CD4-positive, alpha-beta T cell treated with Interleukin-1 beta for 1 hour (primary cell): ENCODE data around the gene DLGAP4.
"Not testable (repeated sequence)": the region's sequence is repeated elsewhere in the genome, so short reads cannot be mapped to it uniquely, and the experiment has no call there.

Experiments
- DNase-seq, 2 donors: peaks; one replicate each; pipeline ENCODE4 v3.0.0-alpha.2; 2020 to 2022

The DLGAP4 gene

GRCh38 chr20:36506253-36506652 is 200.1 kb downstream of the DLGAP4 start:
- DNase-seq: peak in 1 of 2 donors; percentile 32

GRCh38 chr20:36507746-36508145 is 201.6 kb downstream of the DLGAP4 start:
- DNase-seq: no peak

GRCh38 chr20:36519012-36519719 is 213.0 kb downstream of the DLGAP4 start:
- no peak for DNase-seq

- no peak for DNase-seq
These were observed 213.8 kb downstream of the DLGAP4 start for GRCh38 chr20:36519944-36520343.

DNA sequence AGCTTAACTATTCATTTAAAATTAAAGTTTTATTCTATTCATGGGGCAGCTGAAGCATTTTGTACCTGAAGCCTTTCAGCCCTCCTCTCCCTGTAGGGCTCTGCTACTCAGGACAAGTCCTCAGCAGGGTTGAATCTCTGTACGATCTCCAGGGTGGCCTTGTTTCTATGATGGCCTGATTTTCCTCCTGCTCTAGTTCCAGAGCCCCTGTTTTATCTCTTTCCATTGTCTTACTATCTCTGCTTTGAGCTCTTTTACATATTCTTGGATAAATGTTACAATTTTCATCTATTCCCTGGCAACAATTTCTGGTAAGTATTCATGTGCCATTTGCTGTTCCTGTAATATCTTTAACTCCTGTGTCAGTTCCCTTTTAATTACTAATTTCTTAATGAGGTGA is 215.4 kb downstream of the DLGAP4 start:
- no peak for DNase-seq

DNA sequence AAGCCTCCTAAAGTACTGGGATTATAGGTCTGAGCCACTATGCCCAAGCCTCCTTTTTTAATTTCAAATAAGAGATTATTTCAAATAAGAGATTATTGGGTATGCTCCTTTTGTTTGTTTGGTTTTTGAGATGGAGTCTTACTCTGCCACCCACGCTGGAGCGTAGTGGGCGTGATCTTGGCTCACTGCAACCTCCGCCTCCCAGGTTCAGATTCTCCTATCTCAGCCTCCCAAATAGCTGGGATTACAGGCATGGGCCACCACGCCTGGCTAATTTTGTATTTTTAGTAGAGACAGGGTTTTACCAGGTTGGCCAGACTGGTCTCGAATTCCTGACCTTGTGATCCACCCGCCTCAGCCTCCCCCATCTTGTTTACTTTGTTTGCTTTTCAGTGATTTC is 216.3 kb downstream of the DLGAP4 start:
- not testable (repeated sequence) for DNase-seq

- DNase-seq: no peak
These were observed 217.2 kb downstream of the DLGAP4 start for GRCh38 chr20:36523341-36523740.

DNA sequence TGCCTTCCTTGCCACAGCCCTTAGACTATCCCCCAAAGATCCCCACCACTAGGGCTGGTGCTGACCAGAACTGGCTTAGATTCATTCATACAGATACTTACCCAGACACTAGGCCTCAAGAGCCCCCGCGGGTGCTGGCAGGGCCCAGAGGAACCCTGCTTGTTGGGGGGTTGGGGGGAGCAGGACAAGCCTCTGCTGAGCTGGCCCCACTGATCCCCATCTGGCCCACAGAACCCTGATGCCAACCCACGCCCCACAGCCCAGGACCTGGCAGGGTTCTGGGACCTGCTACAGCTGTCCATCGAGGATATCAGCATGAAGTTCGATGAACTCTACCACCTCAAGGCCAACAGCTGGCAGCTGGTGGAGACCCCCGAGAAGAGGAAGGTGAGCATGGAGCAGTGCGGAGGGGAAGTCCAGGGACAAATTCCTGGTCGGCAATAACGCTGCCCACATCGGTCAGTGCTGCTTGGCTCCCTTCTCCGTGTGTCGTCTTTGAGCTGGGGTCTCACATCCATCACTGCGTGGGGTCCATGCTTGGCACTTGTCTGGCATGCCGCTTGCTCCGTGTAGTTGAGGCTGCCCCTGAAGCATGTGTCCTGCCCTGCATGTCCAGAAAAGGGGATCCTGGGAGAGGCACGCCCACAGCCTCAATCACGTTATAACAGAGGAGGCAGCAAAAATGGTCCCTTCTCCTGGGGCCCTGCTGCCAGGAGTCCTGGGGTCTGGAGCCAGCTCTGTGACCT is 219.7 kb downstream of the DLGAP4 start:
- DNase-seq: no peak

GRCh38 chr20:36526521-36527011 is 220.4 kb downstream of the DLGAP4 start:
- DNase-seq: no peak

GRCh38 chr20:36527331-36528125 is 221.4 kb downstream of the DLGAP4 start:
- DNase-seq: no peak

- DNase-seq: no peak
These were observed 222.2 kb downstream of the DLGAP4 start for GRCh38 chr20:36528176-36528874.

DNA sequence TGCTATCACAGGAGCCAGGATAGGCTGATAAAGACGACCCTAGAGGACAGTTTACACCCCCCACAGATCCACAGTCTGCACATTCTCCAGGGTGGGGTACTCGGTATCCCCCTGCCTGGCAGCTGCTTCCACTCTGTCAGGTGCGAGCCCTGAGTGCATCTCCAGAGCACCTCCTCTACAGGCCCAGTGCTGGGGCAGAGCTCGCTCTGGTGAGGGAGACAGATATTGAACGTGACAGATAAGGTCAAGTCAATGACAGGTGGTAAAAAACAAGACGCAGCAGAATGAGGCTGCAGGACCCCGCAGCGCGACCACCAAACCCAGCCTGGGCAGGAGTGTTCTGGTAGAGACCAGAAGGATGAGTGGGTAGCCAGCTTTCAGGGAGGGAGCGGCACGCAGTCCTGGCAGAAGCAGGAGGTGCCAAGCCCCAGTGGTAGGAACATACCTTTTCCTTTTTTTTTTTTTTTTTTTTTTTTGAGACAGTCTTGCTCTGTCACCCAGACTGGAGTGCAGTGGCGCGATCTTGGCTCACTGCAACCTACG is 222.8 kb downstream of the DLGAP4 start:
- DNase-seq: no peak

DNA sequence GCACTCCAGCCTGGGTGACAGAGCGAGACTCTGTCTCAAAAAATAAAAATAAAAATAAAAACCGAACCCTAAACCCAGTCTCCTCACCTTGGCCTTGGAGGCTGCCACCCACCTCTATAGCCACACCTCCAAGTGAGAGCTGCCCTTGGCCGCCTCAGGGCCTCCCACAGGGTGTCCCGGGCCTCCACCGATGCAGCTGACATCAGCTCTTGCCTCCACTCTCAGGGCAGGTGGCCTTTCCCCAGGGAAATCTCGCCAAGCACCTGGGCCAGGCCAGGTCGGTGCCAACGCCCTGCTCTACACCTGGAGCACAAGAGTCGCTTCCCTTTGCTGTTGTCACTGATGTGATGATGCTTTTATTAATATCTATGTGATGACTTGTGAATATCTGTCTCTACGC is 226.2 kb downstream of the DLGAP4 start:
- no peak for DNase-seq

GRCh38 chr20:36532822-36533221 is 226.7 kb downstream of the DLGAP4 start:
- DNase-seq: no peak

- no peak for DNase-seq
These were observed 232.0 kb downstream of the DLGAP4 start for GRCh38 chr20:36538026-36538722.

DNA sequence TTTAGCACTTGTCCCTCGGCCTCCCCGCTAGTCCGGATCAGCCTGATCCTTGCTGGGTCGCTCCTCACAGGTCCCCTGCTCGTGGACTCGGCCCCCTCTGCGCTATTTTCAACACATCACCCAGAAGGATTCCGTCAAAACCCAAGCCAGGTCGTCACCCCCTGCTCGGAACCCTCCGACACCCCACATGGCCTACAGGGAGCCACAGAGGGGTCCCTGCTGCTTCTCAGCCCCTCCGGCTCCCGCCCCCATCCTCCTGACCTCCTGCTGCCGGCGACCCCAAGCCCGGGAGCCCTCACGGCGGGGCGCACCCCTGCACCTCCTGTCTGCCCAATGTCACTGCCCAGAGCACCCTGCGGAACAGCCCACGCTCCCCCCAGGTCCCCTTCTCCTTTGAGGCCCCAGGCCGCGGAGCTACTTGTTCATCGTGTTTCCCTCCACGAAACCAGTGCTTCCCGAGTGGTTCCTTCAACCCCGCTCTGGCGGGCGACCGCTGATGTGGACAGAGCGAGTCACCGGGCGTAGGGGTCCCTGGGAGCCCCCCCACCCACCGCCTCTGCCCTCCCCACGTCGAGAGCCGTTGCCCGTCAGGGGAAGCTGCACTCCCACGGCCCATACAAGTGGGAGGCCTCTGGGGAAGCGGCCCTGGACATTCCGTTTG is 234.5 kb downstream of the DLGAP4 start:
- no peak for DNase-seq

DNA sequence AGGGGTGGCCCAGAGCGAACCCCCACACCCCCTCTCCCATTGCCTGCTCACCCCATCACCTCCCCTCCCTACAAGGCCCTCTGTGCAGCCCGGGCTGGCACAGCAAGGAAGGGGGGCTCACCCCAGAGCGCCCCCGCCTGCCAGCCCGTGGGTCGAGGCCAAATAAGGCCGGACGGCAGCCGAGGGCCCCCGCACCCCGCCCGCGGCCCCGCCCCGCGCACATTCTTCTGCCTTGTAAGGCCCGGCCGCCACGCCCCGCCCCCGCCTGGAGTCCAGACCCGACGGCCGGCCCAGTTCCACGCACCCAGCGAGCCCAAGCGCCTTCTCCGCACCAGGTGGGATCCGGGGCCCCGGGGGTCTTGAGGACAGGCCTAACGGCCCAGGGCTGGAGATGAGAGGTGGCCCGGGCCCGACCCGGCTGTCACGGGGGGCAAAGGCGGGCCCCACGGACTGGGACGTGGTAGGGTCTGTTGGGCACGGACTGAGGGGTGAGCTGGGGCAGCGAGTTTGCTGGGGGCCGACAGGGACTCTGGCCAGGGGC is 235.2 kb downstream of the DLGAP4 start, which contains the start of gene MYL9:
TSS of gene MYL9 (plus strand) at position 293 of the 541 bp plus-strand sequence. CDS start 3,366 bp downstream, outside the sequence.
- peak in 1 of 2 donors; percentile 36 for DNase-seq

GRCh38 chr20:36541768-36542488 is 235.8 kb downstream of the DLGAP4 start:
- no peak for DNase-seq

DNA sequence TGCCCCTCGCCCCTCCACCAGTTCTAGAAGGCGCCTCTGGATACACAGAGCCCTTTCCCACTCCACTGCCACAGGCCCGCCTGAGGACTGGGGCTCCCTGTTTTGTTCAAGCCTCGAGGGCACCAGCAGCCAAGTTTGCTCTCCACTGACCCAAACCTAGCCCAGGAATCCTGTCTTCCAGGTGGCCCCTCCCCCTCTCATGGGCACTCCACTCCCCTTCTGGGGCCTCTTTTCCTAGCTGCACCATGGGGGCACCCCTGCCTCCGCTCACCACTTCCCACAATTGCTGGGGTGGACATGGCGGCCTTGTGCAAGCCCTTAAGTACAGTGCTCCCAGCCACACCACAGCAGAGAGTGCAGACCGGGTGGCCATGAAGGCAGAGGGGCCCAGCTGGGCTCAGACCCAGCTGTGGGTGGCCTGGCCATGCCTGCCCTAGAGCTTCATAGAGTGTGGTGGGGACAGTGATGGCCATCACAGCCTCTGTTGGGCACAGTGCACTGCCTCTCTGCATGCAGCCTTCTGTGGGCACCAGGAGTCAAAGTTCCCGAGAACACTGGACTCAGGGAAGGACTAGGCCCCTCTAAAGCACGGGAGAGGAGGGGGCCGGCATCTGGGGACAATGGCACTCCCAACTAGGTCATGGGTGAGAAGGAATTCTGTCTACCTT is 236.5 kb downstream of the DLGAP4 start:
- DNase-seq: no peak
